Activated CD8-positive, alpha-beta memory T cell treated with anti-CD3 and anti-CD28 coated beads for 24 hours (primary cell): ENCODE results near the gene CD36.

Source experiments
- DNase-seq: peaks from one replicate; pipeline ENCODE4 v3.0.0-alpha.2; 2020

CD36 gene

GRCh38 chr7:80630608-80631405 lies 7.6 kb upstream of the CD36 start:
- DNase-seq: no peak

- no peak for DNase-seq
Measured at GRCh38 chr7:80631421-80631820, 7.0 kb upstream of the CD36 start.

GRCh38 chr7:80632139-80632538 lies 6.3 kb upstream of the CD36 start:
- DNase-seq: no peak

- DNase-seq: no peak
Measured at GRCh38 chr7:80632819-80633218, 5.6 kb upstream of the CD36 start.

DNA sequence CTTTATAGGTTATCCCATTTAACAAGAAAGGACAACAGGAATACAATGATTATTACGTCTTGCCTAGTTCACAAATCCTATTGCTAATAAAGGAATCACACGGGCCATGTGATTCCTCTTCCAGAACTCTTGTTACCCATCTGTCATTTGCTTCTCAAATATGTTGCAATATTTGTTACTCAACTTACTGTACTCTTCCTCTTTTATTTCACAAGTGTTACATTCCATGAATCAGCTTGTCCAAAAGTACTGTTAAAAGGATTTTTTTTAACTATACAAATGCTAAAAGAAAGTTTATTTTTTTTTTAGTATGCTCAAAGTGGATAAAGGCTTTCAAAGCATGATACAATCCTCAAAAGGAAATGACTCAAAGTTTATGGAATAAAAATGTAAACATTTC lies 3.9 kb upstream of the CD36 start:
- no peak for DNase-seq

DNA sequence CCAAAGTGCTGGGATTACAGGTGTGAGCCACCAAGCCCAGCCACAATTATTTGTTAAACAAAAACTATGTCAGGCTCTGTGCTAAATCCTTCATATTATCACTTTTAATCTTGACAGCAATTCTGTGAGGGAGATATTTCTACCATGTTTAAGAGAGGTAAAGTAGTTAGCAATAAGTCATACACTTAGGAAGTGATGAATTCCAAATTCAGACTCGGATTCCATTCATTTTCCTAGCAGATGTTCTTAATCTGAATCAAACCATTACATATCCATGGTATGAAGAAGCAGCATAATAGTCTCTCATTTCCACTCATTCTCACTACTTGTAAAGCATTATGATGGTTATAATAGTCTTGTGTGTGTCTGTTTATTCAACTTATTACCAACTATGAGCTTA lies 2.9 kb upstream of the CD36 start:
- DNase-seq: no peak

DNA sequence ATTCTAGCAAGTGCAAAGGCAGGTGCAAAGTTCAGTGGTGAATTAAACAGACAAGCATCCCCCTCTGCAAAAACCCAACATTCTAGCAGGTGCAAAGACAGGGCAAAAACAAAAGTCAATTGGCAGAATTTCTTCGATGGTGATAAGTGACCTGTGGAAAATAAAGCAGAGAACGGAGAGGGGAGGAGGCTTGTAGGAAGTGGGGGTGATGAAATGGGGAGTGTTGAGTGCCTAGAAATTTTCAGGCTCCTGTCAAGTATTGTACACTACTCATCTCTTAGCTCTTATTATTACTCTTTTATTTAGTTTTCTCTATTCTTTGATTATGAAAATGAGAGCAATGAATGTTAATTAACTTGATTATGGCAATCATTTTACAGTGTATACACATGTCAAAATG lies 2.4 kb upstream of the CD36 start:
- no peak for DNase-seq

GRCh38 chr7:80636709-80637108 lies 1.7 kb upstream of the CD36 start:
- no peak for DNase-seq

- no peak for DNase-seq
Measured at GRCh38 chr7:80637454-80637853, 988 bp upstream of the CD36 start.

DNA sequence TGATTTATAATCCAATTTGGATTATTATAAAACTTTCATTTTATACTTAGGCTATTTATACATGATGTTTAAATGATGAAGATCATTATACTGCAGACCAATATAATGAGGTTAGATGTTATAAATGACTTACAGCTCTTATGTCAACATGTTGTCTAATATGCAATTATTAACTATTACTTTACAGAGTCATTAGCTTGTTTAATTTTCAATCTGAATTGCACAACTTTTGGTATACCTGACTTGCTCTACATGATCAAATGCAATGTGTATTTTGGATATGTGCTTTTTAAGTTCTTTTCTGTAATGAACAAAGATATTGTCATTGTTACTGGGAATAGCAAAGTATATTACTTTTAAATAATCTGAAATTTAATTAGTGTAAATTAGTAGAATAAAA lies 569 bp downstream of the CD36 start:
- DNase-seq: no peak

GRCh38 chr7:80640846-80641245 lies 2.4 kb downstream of the CD36 start:
- no peak for DNase-seq

DNA sequence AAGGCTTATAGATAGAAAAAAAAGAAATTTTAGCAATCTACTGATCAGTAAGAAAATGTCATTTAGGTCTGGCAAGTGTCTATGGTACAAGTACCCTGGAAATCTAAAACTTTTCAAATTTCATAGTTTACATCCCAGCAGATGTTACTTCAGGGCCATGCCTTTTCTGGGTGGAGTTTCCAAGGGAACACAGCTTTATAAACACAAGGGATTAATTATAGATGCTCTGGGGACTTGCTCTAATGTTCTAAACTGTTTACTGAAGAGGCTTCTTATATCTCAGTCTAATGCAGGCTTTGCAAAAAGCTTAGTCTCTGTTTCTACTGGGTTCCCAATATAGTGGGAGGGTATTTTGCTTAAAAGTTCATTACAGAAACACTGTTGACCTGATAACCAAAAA lies 3.1 kb downstream of the CD36 start:
- DNase-seq: no peak

DNA sequence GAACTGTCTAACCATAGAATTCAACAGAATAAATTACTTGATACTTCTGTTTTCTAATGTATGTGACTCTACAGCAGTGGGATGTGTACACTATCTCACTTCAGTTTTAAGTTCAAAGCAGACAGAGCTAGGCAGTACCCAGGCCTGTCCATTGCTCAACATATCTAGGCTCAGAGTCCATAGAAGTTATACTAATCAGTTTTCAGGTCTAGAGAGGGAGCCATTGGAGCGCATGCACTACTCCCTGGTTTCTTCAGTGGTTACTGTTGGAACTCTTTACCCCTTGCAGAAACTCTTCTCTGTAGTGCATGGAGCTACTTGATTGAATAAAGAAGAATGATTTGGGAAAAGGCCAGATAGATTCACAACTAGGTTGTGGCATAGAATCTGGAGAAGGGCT lies 4.4 kb downstream of the CD36 start:
- no peak for DNase-seq

DNA sequence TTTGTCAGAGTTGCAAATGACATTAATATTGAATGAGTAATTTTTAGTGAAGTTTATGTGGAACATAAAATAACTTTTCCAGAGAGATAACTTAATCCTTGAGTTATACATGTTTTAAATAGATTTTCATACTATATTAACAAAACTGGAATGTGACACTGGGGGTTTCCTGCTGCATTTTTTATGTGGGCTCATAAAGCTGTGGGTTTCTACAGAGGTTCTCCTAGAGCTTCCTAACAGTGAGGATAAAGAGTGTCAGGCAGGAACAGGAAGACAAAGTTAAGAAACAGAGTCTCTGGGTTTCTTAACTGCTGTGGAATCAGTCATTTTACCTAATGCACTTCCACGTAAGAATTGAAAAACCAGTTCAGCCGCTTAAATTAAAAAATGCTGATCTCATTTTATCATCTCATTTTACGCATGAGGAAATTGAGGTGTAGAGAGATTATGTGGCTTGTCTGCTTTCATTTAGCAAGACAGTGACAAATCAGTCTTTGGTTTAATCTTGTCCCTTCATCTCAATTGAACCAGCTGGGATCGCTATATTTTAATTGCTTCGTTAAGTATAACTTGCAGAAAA lies 5.0 kb downstream of the CD36 start:
- no peak for DNase-seq

GRCh38 chr7:80644054-80644453 lies 5.6 kb downstream of the CD36 start:
- DNase-seq: no peak

- DNase-seq: no peak
Measured at GRCh38 chr7:80646083-80646865, 7.8 kb downstream of the CD36 start.

DNA sequence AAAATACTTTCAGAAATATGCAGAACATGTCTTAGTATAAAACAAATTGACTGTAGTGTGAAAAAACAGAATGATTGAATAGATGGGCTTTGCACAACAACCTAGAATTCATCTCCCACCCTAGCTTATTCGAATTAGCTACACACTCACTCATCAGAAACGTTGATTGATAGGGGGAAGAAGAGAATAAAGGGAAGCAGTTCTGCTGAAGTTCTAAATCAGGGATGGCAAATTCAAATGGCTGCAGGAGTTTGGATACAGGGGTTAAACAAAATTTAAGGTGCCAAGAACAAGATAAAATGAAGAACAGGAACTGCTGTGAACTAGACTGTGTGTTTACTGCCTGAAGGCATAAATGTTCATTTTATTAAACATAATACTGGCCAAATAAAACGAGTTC lies 9.0 kb downstream of the CD36 start:
- DNase-seq: no peak

DNA sequence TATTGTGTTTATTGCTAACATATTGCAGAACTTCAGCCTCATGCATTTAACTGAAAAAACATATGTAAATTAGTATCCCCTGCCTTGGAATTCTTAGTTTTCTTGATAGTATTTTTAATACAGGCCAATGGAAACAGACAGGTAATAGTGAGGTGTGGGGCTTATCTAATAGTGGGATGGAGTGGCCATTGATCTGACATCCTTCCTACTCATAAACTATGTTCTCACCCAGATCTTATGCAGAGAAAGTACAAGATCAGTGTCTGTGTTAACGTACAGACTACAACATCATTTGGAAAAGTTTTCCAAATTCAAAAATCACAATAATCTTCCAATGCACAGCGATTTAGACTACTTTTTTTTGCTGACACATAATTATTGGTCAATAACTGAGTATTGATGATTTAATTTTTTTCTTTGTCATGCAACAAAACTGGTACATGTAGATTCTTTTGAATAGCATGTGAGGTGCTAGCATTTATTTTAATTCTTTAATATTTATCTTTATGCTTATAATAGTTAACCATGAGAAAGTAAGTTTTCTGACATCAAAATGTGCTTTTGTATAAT lies 9.7 kb downstream of the CD36 start:
- DNase-seq: no peak

DNA sequence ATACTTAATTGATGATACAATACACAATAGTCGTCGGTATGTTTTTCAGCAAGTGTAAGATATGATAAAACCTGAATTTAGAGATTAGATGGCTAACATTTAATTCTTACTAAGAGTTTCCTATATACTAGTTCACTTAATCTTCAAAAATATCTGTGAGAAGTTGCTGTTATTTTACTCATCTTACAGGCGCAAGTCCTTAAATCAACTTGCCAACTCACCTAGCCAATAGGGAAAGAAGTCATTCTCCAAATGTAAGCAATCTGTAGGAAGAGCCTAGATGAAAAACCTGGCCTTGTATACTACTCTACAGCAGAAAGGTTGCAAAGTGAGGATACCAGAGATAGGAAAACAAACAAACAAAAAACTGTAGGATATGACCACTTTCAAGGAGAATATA lies 10.6 kb downstream of the CD36 start:
- DNase-seq: no peak

DNA sequence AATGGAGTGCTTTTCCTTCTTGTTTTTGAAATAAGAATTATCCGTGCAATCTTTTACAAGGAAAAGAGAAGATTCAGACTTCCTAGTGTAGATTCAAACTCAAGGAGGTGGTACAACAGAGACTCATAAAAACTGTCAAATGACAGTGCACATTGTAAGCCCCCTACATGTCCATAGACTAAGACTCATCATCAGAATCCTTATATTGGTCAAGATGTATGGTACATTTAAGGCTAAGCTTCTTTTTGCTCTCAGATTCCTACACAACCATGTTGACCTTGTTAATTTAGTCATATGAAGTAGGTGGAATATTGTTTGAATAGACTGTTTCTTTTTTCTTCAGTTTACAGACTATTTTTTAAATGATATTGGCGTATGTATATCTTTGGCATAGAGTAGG lies 11.6 kb downstream of the CD36 start:
- DNase-seq: no peak

DNA sequence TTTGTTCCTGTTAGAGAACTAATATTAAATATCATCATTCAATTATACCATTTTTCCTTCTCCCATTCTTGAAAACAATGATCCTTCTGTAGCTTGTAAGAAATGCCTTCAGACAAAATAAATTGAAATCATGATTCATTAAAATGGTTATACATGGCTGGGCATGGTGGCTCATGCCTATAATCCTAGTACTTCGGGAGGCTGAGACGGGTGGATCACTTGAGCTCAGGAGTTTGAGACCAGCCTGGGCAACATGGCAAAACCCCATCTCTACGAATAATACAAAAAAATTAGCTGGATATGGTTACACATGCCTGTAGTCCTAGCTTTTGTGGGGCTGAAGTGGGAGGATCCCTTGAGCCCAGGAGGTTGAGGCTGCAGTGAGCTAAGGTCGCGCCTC lies 13.0 kb downstream of the CD36 start:
- no peak for DNase-seq

DNA sequence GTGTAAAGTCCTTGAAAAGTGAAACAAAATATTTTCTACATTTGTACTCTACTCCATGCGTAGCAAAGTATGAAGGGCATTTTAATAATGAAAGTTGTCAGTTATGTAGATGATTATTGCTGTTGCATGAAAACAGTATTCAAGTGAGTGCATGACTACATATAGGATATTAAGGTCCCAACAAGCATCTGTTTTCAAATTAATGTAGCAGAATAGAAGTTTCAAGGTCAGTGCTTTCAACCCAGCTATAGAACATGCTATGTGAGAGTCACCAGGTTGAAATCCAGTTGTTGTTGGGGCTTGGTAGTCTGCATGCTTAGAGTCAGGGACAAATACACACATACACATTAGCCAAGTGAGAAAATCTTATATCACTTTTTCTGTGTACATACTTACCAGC lies 14.8 kb downstream of the CD36 start:
- DNase-seq: no peak

DNA sequence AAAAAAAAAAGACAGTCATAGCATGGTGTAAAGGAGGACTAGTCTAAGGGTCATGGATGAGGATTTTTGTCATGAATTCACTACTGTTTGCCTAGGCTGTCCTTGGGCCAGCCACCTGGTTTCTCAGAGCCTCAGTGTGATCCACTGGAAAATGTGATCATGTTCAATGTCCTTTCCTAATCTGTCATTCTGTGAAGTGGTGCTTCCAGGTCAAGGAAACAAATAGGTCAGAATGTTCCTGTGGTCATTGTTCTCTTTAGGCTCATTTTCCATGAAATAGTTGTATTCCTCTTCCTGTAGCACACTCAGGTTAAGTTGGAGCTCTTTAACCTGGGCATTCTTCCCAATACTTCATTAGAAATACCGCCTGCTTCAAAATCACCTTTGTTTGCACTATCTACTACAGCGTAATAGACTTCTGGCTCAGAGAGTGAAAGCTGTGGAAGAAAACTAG lies 16.5 kb downstream of the CD36 start:
- no peak for DNase-seq

DNA sequence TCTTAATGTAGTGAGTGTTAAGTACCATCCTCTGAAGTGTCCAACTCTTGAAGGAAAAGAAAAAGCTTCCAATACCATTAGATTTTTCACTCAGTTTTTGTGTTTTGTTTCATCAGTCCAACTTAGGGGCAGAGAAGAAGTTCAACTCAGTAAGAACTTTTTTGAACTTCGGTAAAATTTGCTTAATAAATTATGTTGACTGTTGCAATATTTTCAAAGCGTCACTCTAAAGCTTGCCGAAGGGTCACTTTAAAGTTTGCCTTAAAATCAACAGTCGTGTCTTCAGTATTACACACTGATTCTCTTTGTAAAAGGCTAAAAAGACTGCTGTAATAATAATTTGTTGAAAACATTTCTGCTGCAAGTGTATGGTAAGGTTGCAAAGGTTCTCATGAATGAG lies 17.6 kb downstream of the CD36 start:
- no peak for DNase-seq
